Ishikawa (cell line): Measurements from ENCODE around the gene LRP8.

Source experiments
- CEBPB ChIP-seq: IDR thresholded peaks from 2 replicates; pipeline ENCODE4 v1.6.1; 2012
- CREB1 ChIP-seq: IDR thresholded peaks from 2 replicates; pipeline ENCODE4 v1.6.1; 2012; ENCODE audit warnings: low read depth
- EGR1 ChIP-seq: IDR thresholded peaks from 2 replicates; pipeline ENCODE4 v1.6.1; 2012
- EP300 ChIP-seq: IDR thresholded peaks from 2 replicates; pipeline ENCODE4 v1.6.1; 2012; ENCODE audit warnings: borderline replicate concordance
- FOXM1 ChIP-seq: IDR thresholded peaks from 2 replicates; pipeline ENCODE4 v1.6.1; 2012; ENCODE audit warnings: low read depth, borderline replicate concordance
- MAX ChIP-seq: IDR thresholded peaks from 2 replicates; pipeline ENCODE4 v1.6.1; 2012
- NFIC ChIP-seq: IDR thresholded peaks from 2 replicates; pipeline ENCODE4 v1.6.1; 2012
- RAD21 ChIP-seq: IDR thresholded peaks from 2 replicates; pipeline ENCODE4 v1.6.1; 2012; ENCODE audit warnings: low read depth
- REST ChIP-seq: IDR thresholded peaks from 2 replicates; pipeline ENCODE4 v1.6.1; 2012; ENCODE audit warnings: low read depth, mild to moderate bottlenecking
- TAF1 ChIP-seq: IDR thresholded peaks from 2 replicates; pipeline ENCODE4 v1.6.1; 2012; ENCODE audit warnings: low read depth, mild to moderate bottlenecking
- TCF12 ChIP-seq: IDR thresholded peaks from 2 replicates; pipeline ENCODE4 v1.6.1; 2012; ENCODE audit warnings: low read depth
- TEAD4 ChIP-seq: IDR thresholded peaks from 2 replicates; pipeline ENCODE4 v1.6.1; 2012
- YY1 ChIP-seq: IDR thresholded peaks from 2 replicates; pipeline ENCODE4 v1.6.1; 2012; ENCODE audit warnings: low read depth
- ZBTB7A ChIP-seq: IDR thresholded peaks from 2 replicates; pipeline ENCODE4 v1.6.1; 2012; ENCODE audit warnings: low read depth
- TF ChIP-seq, protein P1 (sequence below): IDR thresholded peaks from 2 replicates; pipeline ENCODE4 v1.6.1; 2012

The LRP8 gene

DNA sequence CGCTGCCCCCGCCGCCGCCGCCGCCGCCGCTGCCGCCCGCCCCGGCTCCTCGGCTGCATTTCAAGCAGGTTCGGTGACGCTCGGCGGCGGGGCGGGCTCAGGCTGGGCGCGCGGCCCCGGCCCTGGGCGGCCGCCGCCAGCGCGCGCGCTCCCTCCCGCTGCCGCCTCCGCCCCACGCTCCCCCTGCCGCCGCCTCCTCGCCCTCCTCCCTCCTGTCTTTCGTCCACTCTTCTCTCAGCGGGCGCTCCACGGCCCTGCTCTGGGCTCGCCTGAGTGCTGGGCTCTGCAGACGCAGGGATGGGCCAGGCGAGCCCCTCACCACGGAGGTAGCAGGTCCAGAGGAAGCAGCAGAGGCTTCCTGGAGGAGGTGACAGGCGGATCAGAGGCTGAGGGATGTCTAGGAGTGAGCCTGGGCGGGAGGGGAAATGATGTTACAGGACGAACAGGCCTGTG is at the start of gene LRP8:
Gene LRP8, minus strand, starts transcription at position 62 of the 453 bp plus-strand sequence. CDS start 158 bp downstream, outside the sequence.
- no peak for TF ChIP-seq TEAD4
- no peak for TF ChIP-seq RAD21
- TF ChIP-seq FOXM1: no peak
- TF ChIP-seq TCF12: no peak
- no peak for TF ChIP-seq REST
- TF ChIP-seq CEBPB: no peak
- TF ChIP-seq NFIC: no peak
- TF ChIP-seq, protein P1, sequence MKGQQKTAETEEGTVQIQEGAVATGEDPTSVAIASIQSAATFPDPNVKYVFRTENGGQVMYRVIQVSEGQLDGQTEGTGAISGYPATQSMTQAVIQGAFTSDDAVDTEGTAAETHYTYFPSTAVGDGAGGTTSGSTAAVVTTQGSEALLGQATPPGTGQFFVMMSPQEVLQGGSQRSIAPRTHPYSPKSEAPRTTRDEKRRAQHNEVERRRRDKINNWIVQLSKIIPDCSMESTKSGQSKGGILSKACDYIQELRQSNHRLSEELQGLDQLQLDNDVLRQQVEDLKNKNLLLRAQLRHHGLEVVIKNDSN: no peak
- 0 out of 2 replicates have a peak, but pooled peaks have one; percentile 25 for TF ChIP-seq MAX
- no peak for TF ChIP-seq TAF1
- no peak for TF ChIP-seq YY1
- peak; percentile 29; the same call in 1 of the 2 replicates for TF ChIP-seq EGR1
- TF ChIP-seq ZBTB7A: no peak
- TF ChIP-seq EP300: no peak
- no peak for TF ChIP-seq CREB1

DNA sequence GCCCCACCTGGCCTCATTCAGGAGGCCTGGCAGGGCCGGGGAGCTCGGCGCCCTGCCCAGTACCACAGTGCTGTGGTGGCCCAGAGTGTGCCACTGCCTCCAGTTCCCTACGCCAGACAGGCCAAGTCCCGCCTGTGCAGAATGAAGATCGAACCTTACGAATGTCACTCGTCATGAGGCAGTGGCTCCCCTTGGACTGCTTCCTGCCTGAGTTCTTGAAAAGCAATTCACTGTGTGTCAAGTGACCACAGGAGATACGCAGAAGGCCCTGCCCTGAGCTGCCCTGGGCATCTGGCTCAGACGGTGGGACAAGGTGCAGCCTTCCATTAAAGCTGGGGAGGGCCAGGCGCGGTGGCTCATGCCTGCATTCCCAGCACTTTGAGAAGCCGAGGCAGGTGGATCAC is 49.6 kb upstream of the LRP8 start:
- TF ChIP-seq CREB1 (no peak), CEBPB (no peak)

GRCh38 chr1:53376742-53377437 is 49.0 kb upstream of the LRP8 start:
- TF ChIP-seq EP300 (no peak), FOXM1 (no peak), TEAD4 (no peak), CEBPB (no peak), TCF12 (no peak), ZBTB7A (no peak), RAD21 (no peak)
- TF ChIP-seq, protein P1: no peak

- TF ChIP-seq RAD21 (no peak), ZBTB7A (no peak), TAF1 (no peak), FOXM1 (no peak), EP300 (no peak), REST (no peak), TCF12 (no peak), YY1 (no peak), CREB1 (no peak), NFIC (no peak), EGR1 (no peak), TEAD4 (no peak), MAX (no peak), CEBPB (no peak)
- TF ChIP-seq, protein P1: no peak
These were observed 48.2 kb upstream of the LRP8 start for GRCh38 chr1:53376041-53376461.

DNA sequence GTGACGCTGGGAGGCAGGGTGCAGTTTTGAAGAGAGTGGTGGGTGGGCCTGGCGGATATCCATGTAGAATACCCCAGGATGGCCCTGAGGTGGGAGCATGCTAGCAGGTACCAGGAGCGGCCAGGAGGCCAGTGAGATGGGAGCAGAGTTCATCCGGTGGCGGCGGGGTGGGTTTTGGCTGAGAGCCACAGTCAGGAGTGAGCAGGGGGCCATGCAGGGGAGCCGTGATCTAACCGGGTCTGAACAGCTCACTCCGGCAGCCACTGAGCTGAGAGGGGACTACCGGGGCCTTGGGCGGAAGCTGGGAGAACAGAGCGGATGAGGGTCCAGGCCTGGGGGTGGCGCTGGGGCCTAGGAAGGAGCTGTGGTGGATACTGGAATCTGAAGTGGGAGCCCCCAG is 47.6 kb upstream of the LRP8 start:
- TF ChIP-seq CREB1: no peak
- TF ChIP-seq TEAD4: no peak
- no peak for TF ChIP-seq NFIC
- TF ChIP-seq, protein P1: no peak
- no peak for TF ChIP-seq EP300
- TF ChIP-seq ZBTB7A: no peak
- no peak for TF ChIP-seq FOXM1
- TF ChIP-seq TCF12: no peak
- TF ChIP-seq YY1: no peak
- no peak for TF ChIP-seq MAX
- no peak for TF ChIP-seq CEBPB
- no peak for TF ChIP-seq REST
- TF ChIP-seq RAD21: no peak
- no peak for TF ChIP-seq TAF1
